PC-3 (cell line): Measurements from ENCODE around the gene KIAA1328. TPM values are rescaled to one million over a fixed set of nuclear protein-coding genes. Genes with fewer than 3 reads are reported as not detected.
A peak's percentile ranks its signal among the peaks of the same experiment; 100 is the strongest.

Source experiments
- ATAC-seq: fragments of 200-7000 bp; cut with Tn5 transposase; 2 replicates; pipeline ENCODE4 v1.9.1; 2020; ENCODE audit warnings: mild to moderate bottlenecking, moderate library complexity
- BruUV-seq: library from RNA; stranded (reverse); fragments of 400-500 nt; replicated peaks from 2 replicates; lab custom pipeline; 2021; lab: Mats Ljungman, UMichigan
- CTCF ChIA-PET: fragments of 300-600 bp; sonication (Branson Sonifier 250); formaldehyde crosslinking; loops from one replicate; lab custom pipeline; 2022; ENCODE audit warnings: antibody characterized with exemption; lab: Charles Lee
- POLR2A ChIA-PET: fragments of 300-600 bp; sonication (Branson Sonifier 250); formaldehyde crosslinking; loops from one replicate; lab custom pipeline; 2022; ENCODE audit warnings: antibody characterized with exemption; ENCODE audit not compliant: unreplicated experiment; lab: Charles Lee
- DNase-seq: peaks from one replicate; pipeline ENCODE4 v3.0.0-alpha.2; 2015
- H2AFZ ChIP-seq: fragments of 300-600 bp; sonication (generic); 2 replicates; pipeline ENCODE4 v1.6.0; 2016; ENCODE audit warnings: antibody characterized with exemption, low read length
- H3F3A ChIP-seq: fragments of 300-600 bp; sonication (generic); one replicate; pipeline ENCODE4 v1.6.0; 2017; ENCODE audit warnings: antibody characterized with exemption, low read length, control low read depth, mild to moderate bottlenecking; ENCODE audit not compliant: unreplicated experiment
- H3K27ac ChIP-seq: fragments of 300-600 bp; sonication (generic); 2 replicates; pipeline ENCODE4 v1.5.1; 2016; ENCODE audit warnings: mild to moderate bottlenecking, low read length
- H3K27me3 ChIP-seq: fragments of 300-600 bp; sonication (generic); 2 replicates; pipeline ENCODE4 v1.6.1; 2016; ENCODE audit warnings: low read length, mixed read lengths
- H3K36me3 ChIP-seq: fragments of 300-600 bp; sonication (generic); 2 replicates; pipeline ENCODE4 v1.6.1; 2016; ENCODE audit warnings: low read depth, mixed run types, low read length, mixed read lengths
- H3K4me1 ChIP-seq: fragments of 300-600 bp; sonication (generic); 2 replicates; pipeline ENCODE4 v1.5.1; 2016; ENCODE audit warnings: low read length; ENCODE audit not compliant: insufficient read depth
- H3K4me2 ChIP-seq: fragments of 300-600 bp; sonication (generic); 2 replicates; pipeline ENCODE4 v1.6.0; 2016; ENCODE audit warnings: low read length
- H3K4me3 ChIP-seq: fragments of 300-600 bp; sonication (generic); 2 replicates; pipeline ENCODE4 v1.5.1; 2016; ENCODE audit warnings: mild to moderate bottlenecking, low read length, mixed read lengths
- H3K79me2 ChIP-seq: fragments of 300-600 bp; sonication (generic); 2 replicates; pipeline ENCODE4 v1.6.1; 2017; ENCODE audit warnings: low read length, mixed read lengths
- H3K9ac ChIP-seq: fragments of 300-600 bp; sonication (generic); 2 replicates; pipeline ENCODE4 v1.6.0; 2016; ENCODE audit warnings: mild to moderate bottlenecking, low read length
- H3K9me2 ChIP-seq: fragments of 300-600 bp; sonication (generic); replicated peaks from 2 replicates; pipeline ENCODE4 v1.6.1; 2016; ENCODE audit warnings: mixed run types, low read length, mixed read lengths
- H3K9me3 ChIP-seq: fragments of 300-600 bp; sonication (generic); 2 replicates; pipeline ENCODE4 v1.6.1; 2016; ENCODE audit warnings: low read length, mixed read lengths
- H4K20me1 ChIP-seq: fragments of 300-600 bp; sonication (generic); 2 replicates; pipeline ENCODE4 v1.6.1; 2016; ENCODE audit warnings: low read length, mixed read lengths
- CTCF ChIP-seq: fragments of 300-600 bp; sonication (generic); conservative IDR thresholded peaks from 2 replicates; pipeline ENCODE4 v1.5.1; 2017; ENCODE audit warnings: antibody characterized with exemption, low read depth, mild to moderate bottlenecking, low read length
- EZH2 ChIP-seq: fragments of 300-600 bp; sonication (generic); IDR thresholded peaks from one replicate; pipeline ENCODE4 v1.6.1; 2017; ENCODE audit warnings: antibody characterized with exemption, mild to moderate bottlenecking, low read length; ENCODE audit not compliant: unreplicated experiment
- EZH2phosphoT487 ChIP-seq: fragments of 300-600 bp; sonication (generic); IDR thresholded peaks from 2 replicates; pipeline ENCODE4 v1.6.1; 2018; ENCODE audit warnings: mild to moderate bottlenecking, antibody characterized with exemption, low read length, borderline replicate concordance
- intact Hi-C: fragments of 100-400 bp; cut with micrococcal nuclease; formaldehyde crosslinking; loops from 2 replicates; pipeline ENCODE4 v1.9.0; 2023
- total RNA-seq: library from RNA; depleted of rRNA; stranded (reverse); fragments of >200 nt; gene quantifications from 2 replicates; pipeline ENCODE4 v1.2.3, GENCODE V29; 2014

KIAA1328 gene
- total RNA-seq, 1 experiment from 2014 or later: 4.4 TPM

GRCh38 chr18:37252342-37252741 is 423.4 kb downstream of the KIAA1328 start:
- ChIA-PET CTCF (no interaction called here), POLR2A (no interaction called here)
- Histone ChIP-seq H3K36me3 (no peaks in the 10 kb centered on the region), H3K79me2 (no peaks in the 10 kb centered on the region), H3K9me2 (no peaks in the 10 kb centered on the region), H3K9ac (no peak overlapping the region), H3K4me2 (no peak overlapping the region), H3K27me3 (no peaks in the 10 kb centered on the region), H3F3A (no peaks in the 10 kb centered on the region), H4K20me1 (no peaks in the 10 kb centered on the region), H3K4me1 (no peaks in the 10 kb centered on the region), H2AFZ (no peak overlapping the region), H3K9me3 (no peaks in the 10 kb centered on the region), H3K4me3 (no peak overlapping the region), H3K27ac (no peak overlapping the region)
- no peak for ATAC-seq
- DNase-seq: no peak
- TF ChIP-seq EZH2phosphoT487: no peak
- TF ChIP-seq CTCF: no peak
- TF ChIP-seq EZH2: no peak
- intact Hi-C loops: no loop called here
- BruUV-seq: no TSS peak

GRCh38 chr18:37252854-37253393 is 424.0 kb downstream of the KIAA1328 start:
- Histone ChIP-seq H3F3A (no peaks in the 10 kb centered on the region), H3K4me1 (no peaks in the 10 kb centered on the region), H3K9ac (no peak overlapping the region), H3K9me3 (no peaks in the 10 kb centered on the region), H3K9me2 (no peaks in the 10 kb centered on the region), H3K27me3 (no peaks in the 10 kb centered on the region), H3K79me2 (no peaks in the 10 kb centered on the region), H3K4me3 (no peak overlapping the region), H3K27ac (no peak overlapping the region), H3K36me3 (no peaks in the 10 kb centered on the region), H4K20me1 (no peaks in the 10 kb centered on the region), H3K4me2 (no peak overlapping the region), H2AFZ (no peak overlapping the region)
- CTCF ChIA-PET: no interaction called here
- POLR2A ChIA-PET: no interaction called here
- DNase-seq: no peak
- no peak for ATAC-seq
- no TSS peak for BruUV-seq
- intact Hi-C loops: no loop called here
- TF ChIP-seq EZH2phosphoT487: no peak
- no peak for TF ChIP-seq CTCF
- no peak for TF ChIP-seq EZH2

GRCh38 chr18:37253394-37254235 is 424.7 kb downstream of the KIAA1328 start:
- Histone ChIP-seq H3K4me3 (no peak overlapping the region), H3K9me3 (no peaks in the 10 kb centered on the region), H3F3A (no peaks in the 10 kb centered on the region), H3K27me3 (no peaks in the 10 kb centered on the region), H3K36me3 (no peaks in the 10 kb centered on the region), H3K9me2 (no peaks in the 10 kb centered on the region), H3K4me2 (no peak overlapping the region), H3K79me2 (no peaks in the 10 kb centered on the region), H4K20me1 (no peaks in the 10 kb centered on the region), H3K4me1 (no peaks in the 10 kb centered on the region), H3K9ac (no peak overlapping the region), H3K27ac (no peak overlapping the region), H2AFZ (no peak overlapping the region)
- BruUV-seq: no TSS peak
- DNase-seq: peak; percentile 5
- CTCF ChIA-PET: interaction anchor here (0.6 kb wide), 1 partner anchor 132 kb away, joined by 4 read pairs; no protein-coding TSS in a partner anchor
- ATAC-seq: peak; percentile 62
- intact Hi-C loops: no loop called here
- POLR2A ChIA-PET: no interaction called here
- TF ChIP-seq EZH2phosphoT487: no peak
- no peak for TF ChIP-seq CTCF
- TF ChIP-seq EZH2: no peak
